Upper lobe of right lung (tissue), 1 donor: ENCODE data around the gene COL18A1. TPM values are rescaled to one million over a fixed set of nuclear protein-coding genes. Genes with fewer than 3 reads are reported as not detected.

Source experiments
- ATAC-seq: fragments of 200-7000 bp; cut with Tn5 transposase; one replicate; pipeline ENCODE4 v1.9.1; 2020; ENCODE audit warnings: mild to moderate bottlenecking, moderate library complexity
- DNase-seq: peaks from one replicate; pipeline ENCODE4 v3.0.0-alpha.2; 2020
- H3K27ac ChIP-seq: fragments of 200-600 bp; one replicate; pipeline ENCODE4 v1.8.0; 2022
- H3K27me3 ChIP-seq: fragments of 200-600 bp; one replicate; pipeline ENCODE4 v1.8.0; 2022; ENCODE audit warnings: mild to moderate bottlenecking
- H3K36me3 ChIP-seq: fragments of 200-600 bp; one replicate; pipeline ENCODE4 v1.8.0; 2022
- H3K4me1 ChIP-seq: fragments of 200-600 bp; one replicate; pipeline ENCODE4 v1.8.0; 2022
- H3K4me3 ChIP-seq: fragments of 200-600 bp; one replicate; pipeline ENCODE4 v1.8.0; 2022; ENCODE audit warnings: mild to moderate bottlenecking
- H3K9me3 ChIP-seq: fragments of 200-600 bp; one replicate; pipeline ENCODE4 v1.8.0; 2022
- intact Hi-C: fragments of 100-400 bp; cut with DNase I; formaldehyde crosslinking; loops from one replicate; pipeline ENCODE4 v1.11.0; 2022
- total RNA-seq: library from RNA; stranded (reverse); fragmentation: NEBNext Ultra II Directional; extraction: Animal tissue kit (Norgen Biotek cat#: 25700); gene quantifications from one replicate; pipeline ENCODE4 v1.2.1, GENCODE V29; 2021
- TF ChIP-seq, protein P1 (sequence below): fragments of 200-600 bp; IDR thresholded peaks from one replicate; pipeline ENCODE4 v1.8.0; 2022; ENCODE audit warnings: antibody characterized with exemption
- donor health status: DM: no; HTN: yes; CAD: no; lungs with severe emphysema.

Gene COL18A1
- total RNA-seq, 1 donor from 2014 or later, result 60.4 TPM

- Histone ChIP-seq H3K27ac (no peak overlapping the region), H3K4me3 (no peak overlapping the region), H3K27me3 (no peaks in the 10 kb centered on the region), H3K4me1 (no peaks in the 10 kb centered on the region), H3K36me3 (no peaks in the 10 kb centered on the region), H3K9me3 (no peaks in the 10 kb centered on the region)
- intact Hi-C loops, result no loop called here
- DNase-seq (peak; percentile 54), ATAC-seq (no peak)
- TF ChIP-seq, protein P1, sequence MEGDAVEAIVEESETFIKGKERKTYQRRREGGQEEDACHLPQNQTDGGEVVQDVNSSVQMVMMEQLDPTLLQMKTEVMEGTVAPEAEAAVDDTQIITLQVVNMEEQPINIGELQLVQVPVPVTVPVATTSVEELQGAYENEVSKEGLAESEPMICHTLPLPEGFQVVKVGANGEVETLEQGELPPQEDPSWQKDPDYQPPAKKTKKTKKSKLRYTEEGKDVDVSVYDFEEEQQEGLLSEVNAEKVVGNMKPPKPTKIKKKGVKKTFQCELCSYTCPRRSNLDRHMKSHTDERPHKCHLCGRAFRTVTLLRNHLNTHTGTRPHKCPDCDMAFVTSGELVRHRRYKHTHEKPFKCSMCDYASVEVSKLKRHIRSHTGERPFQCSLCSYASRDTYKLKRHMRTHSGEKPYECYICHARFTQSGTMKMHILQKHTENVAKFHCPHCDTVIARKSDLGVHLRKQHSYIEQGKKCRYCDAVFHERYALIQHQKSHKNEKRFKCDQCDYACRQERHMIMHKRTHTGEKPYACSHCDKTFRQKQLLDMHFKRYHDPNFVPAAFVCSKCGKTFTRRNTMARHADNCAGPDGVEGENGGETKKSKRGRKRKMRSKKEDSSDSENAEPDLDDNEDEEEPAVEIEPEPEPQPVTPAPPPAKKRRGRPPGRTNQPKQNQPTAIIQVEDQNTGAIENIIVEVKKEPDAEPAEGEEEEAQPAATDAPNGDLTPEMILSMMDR, result no peak
Measured at GRCh38 chr21:45506241-45506817, 101.4 kb downstream of the COL18A1 start.

GRCh38 chr21:45506836-45507522, 102.0 kb downstream of the COL18A1 start:
- no peaks in the 10 kb centered on the region for H3K36me3 ChIP-seq
- intact Hi-C loops, result no loop called here
- no peak overlapping the region for H3K27ac ChIP-seq
- ATAC-seq, result no peak
- TF ChIP-seq, protein P1, result no peak
- DNase-seq, result peak; percentile 47
- H3K9me3 ChIP-seq, result no peaks in the 10 kb centered on the region
- no peaks in the 10 kb centered on the region for H3K4me1 ChIP-seq
- no peak overlapping the region for H3K4me3 ChIP-seq
- H3K27me3 ChIP-seq, result no peaks in the 10 kb centered on the region

GRCh38 chr21:45507523-45507875, 102.5 kb downstream of the COL18A1 start:
- TF ChIP-seq, protein P1, result no peak
- no peak for ATAC-seq
- no peaks in the 10 kb centered on the region for H3K9me3 ChIP-seq
- no peaks in the 10 kb centered on the region for H3K27me3 ChIP-seq
- H3K36me3 ChIP-seq, result peaks cover 5% of the 10 kb centered on the region
- intact Hi-C loops, result no loop called here
- H3K27ac ChIP-seq, result no peak overlapping the region
- peak; percentile 51 for DNase-seq
- no peaks in the 10 kb centered on the region for H3K4me1 ChIP-seq
- H3K4me3 ChIP-seq, result no peak overlapping the region

- peaks cover 7% of the 10 kb centered on the region for H3K36me3 ChIP-seq
- DNase-seq (peak; percentile 38), ATAC-seq (no peak)
Measured at GRCh38 chr21:45507888-45508508, 103.0 kb downstream of the COL18A1 start.

GRCh38 chr21:45508607-45509565, 103.9 kb downstream of the COL18A1 start:
- DNase-seq, result peak; percentile 64
- TF ChIP-seq, protein P1, result no peak
- Histone ChIP-seq H3K27ac (no peak overlapping the region), H3K9me3 (no peaks in the 10 kb centered on the region), H3K4me1 (peaks cover 4% of the 10 kb centered on the region), H3K27me3 (no peaks in the 10 kb centered on the region), H3K36me3 (peaks cover 7% of the 10 kb centered on the region), H3K4me3 (no peak overlapping the region)
- ATAC-seq, result no peak
- intact Hi-C loops, result no loop called here

More at GRCh38 chr21:45507888-45508508, 103.0 kb downstream of the COL18A1 start:
- TF ChIP-seq, protein P1, result no peak
- H3K4me3 ChIP-seq, result no peak overlapping the region
- intact Hi-C loops, result no loop called here
- H3K4me1 ChIP-seq, result no peaks in the 10 kb centered on the region
- H3K27ac ChIP-seq, result no peak overlapping the region
- no peaks in the 10 kb centered on the region for H3K27me3 ChIP-seq
- H3K9me3 ChIP-seq, result no peaks in the 10 kb centered on the region
